Vagina (tissue), 2 donors: ENCODE results near the gene CAMKMT. TPM values are rescaled to one million over a fixed set of nuclear protein-coding genes. Genes with fewer than 3 reads are reported as not detected.

Experiments
- DNase-seq, 2 donors: peaks; one replicate each; pipeline ENCODE4 v3.0.0-alpha.2; 2017; ENCODE audit errors: extremely low spot score in 2 of 2
- H3K27ac ChIP-seq: fragments of 200-600 bp; sonication (generic); one replicate; pipeline ENCODE4 v1.5.1; 2019
- H3K27me3 ChIP-seq: fragments of 200-600 bp; sonication (generic); one replicate; pipeline ENCODE4 v1.5.1; 2019
- H3K36me3 ChIP-seq, 2 donors: fragments of 200-600 bp; sonication (generic); one replicate each; pipeline ENCODE4 v1.5.1; 2017 to 2019
- H3K4me1 ChIP-seq: fragments of 200-600 bp; sonication (generic); one replicate; pipeline ENCODE4 v1.5.1; 2019
- H3K4me3 ChIP-seq, 2 donors: fragments of 200-600 bp; sonication (generic); 1 replicate in 1 of 2; 2 replicates in 1 of 2; pipeline ENCODE4 v1.5.1; 2016 to 2019
- H3K9me3 ChIP-seq: fragments of 200-600 bp; sonication (generic); one replicate; pipeline ENCODE4 v1.5.1; 2019
- POLR2A ChIP-seq, 2 donors: fragments of 450-650 bp; IDR thresholded peaks; one replicate each; pipeline ENCODE4 v1.6.1; 2017; ENCODE audit warnings: antibody characterized with exemption in 2 of 2, mild to moderate bottlenecking in 2 of 2, moderate library complexity in 2 of 2
- POLR2AphosphoS5 ChIP-seq, 2 donors: sonication (generic); formaldehyde crosslinking; IDR thresholded peaks; one replicate each; pipeline ENCODE4 v1.9.0; 2017; ENCODE audit warnings: antibody characterized with exemption in 2 of 2, mild to moderate bottlenecking in 2 of 2, low read depth in 1 of 2; ENCODE audit not compliant: insufficient read depth in 1 of 2
- intact Hi-C: fragments of 100-400 bp; cut with DNase I; formaldehyde crosslinking; loops from one replicate; pipeline ENCODE4 v1.15.1; 2023
- total RNA-seq: library from RNA; depleted of rRNA; stranded (reverse); fragments of >200 nt; gene quantifications from one replicate; pipeline ENCODE4 v1.2.3, GENCODE V29; 2016
- TF ChIP-seq, protein P1 (sequence below), 3 experiments: fragments of 450-650 bp in 2 of 3; fragments of 200-600 bp in 1 of 3; sonication (generic) in 1 of 3; IDR thresholded peaks; one replicate each; pipeline ENCODE4 v1.5.1; 2017 to 2019; ENCODE audit warnings: antibody characterized with exemption in 3 of 3, mild to moderate bottlenecking in 2 of 3, moderate library complexity in 2 of 3

CAMKMT gene
- total RNA-seq, 1 donor from 2014 or later, result 21.1 TPM

GRCh38 chr2:44635725-44636124 is 274.0 kb downstream of the CAMKMT start:
- Histone ChIP-seq H3K27ac (no peak overlapping the region), H3K4me1 (no peaks in the 10 kb centered on the region), H3K36me3 (no peaks in the 10 kb centered on the region), H3K4me3 (no peak overlapping the region), H3K9me3 (no peaks in the 10 kb centered on the region), H3K27me3 (no peaks in the 10 kb centered on the region)
- TF ChIP-seq POLR2A (IDR thresholded peaks at IDR 0.05) (no peak), POLR2AphosphoS5 (IDR thresholded peaks at IDR 0.05; ENCODE audit: insufficient read depth in 1 of 2, low read depth in 1 of 2) (no peak)
- TF ChIP-seq, protein P1, sequence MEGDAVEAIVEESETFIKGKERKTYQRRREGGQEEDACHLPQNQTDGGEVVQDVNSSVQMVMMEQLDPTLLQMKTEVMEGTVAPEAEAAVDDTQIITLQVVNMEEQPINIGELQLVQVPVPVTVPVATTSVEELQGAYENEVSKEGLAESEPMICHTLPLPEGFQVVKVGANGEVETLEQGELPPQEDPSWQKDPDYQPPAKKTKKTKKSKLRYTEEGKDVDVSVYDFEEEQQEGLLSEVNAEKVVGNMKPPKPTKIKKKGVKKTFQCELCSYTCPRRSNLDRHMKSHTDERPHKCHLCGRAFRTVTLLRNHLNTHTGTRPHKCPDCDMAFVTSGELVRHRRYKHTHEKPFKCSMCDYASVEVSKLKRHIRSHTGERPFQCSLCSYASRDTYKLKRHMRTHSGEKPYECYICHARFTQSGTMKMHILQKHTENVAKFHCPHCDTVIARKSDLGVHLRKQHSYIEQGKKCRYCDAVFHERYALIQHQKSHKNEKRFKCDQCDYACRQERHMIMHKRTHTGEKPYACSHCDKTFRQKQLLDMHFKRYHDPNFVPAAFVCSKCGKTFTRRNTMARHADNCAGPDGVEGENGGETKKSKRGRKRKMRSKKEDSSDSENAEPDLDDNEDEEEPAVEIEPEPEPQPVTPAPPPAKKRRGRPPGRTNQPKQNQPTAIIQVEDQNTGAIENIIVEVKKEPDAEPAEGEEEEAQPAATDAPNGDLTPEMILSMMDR (IDR thresholded peaks at IDR 0.05), result no peak
- intact Hi-C loops, result no loop called here
- no peak for DNase-seq

DNA sequence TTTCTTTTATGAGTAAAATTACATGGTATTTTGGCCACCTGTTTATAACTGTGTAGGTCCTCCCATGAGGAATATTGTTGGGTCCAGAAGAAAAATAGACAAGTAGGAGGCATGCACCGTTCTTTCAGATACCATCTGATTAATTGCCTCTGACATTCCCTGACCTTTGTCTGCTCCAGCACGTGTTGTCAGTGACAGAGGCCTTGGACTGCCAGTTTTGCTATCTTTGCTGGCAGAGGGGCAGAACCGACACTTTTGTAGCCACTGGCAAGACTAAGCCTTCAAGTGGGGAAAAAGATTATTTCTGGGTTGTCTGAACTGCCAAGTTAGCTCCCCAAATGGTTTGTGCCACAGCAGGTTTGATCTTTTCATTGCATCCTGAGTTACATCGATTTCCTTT is 276.9 kb downstream of the CAMKMT start:
- H3K9me3 ChIP-seq, result no peaks in the 10 kb centered on the region
- no peaks in the 10 kb centered on the region for H3K36me3 ChIP-seq
- intact Hi-C loops, result no loop called here
- H3K4me3 ChIP-seq, result no peak overlapping the region
- H3K4me1 ChIP-seq, result no peaks in the 10 kb centered on the region
- TF ChIP-seq POLR2A (IDR thresholded peaks at IDR 0.05) (no peak), POLR2AphosphoS5 (IDR thresholded peaks at IDR 0.05; ENCODE audit: insufficient read depth in 1 of 2, low read depth in 1 of 2) (no peak)
- TF ChIP-seq, protein P1 (IDR thresholded peaks at IDR 0.05), result no peak
- no peak for DNase-seq
- no peak overlapping the region for H3K27ac ChIP-seq
- H3K27me3 ChIP-seq, result no peaks in the 10 kb centered on the region

DNA sequence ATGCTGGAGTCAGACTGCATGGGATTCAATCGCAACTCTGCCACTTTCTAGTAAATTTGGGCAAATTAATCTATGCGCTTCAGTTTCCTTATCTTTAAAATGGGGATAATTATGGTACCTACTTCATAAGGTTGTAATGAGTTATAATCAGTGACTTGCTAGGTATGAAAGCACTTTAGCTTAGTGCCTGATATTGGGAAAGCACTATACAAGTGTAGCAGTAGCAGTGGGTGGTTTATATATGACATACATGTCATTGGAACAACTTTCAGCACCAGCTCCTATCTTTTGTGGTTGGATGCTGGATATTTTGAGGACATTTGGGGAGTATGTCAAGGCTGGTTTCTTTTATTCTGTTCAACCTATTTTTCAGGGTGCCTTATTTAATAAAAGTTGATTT is 277.7 kb downstream of the CAMKMT start:
- TF ChIP-seq POLR2AphosphoS5 (IDR thresholded peaks at IDR 0.05; ENCODE audit: insufficient read depth in 1 of 2, low read depth in 1 of 2) (no peak), POLR2A (IDR thresholded peaks at IDR 0.05) (no peak)
- TF ChIP-seq, protein P1 (IDR thresholded peaks at IDR 0.05), result no peak
- H3K27me3 ChIP-seq, result no peaks in the 10 kb centered on the region
- H3K27ac ChIP-seq, result no peak overlapping the region
- no peaks in the 10 kb centered on the region for H3K4me1 ChIP-seq
- DNase-seq, result no peak
- intact Hi-C loops, result no loop called here
- H3K9me3 ChIP-seq, result no peaks in the 10 kb centered on the region
- H3K4me3 ChIP-seq, result no peak overlapping the region
- no peaks in the 10 kb centered on the region for H3K36me3 ChIP-seq

- DNase-seq, result no peak
- H3K27ac ChIP-seq, result no peak overlapping the region
- H3K36me3 ChIP-seq, result no peaks in the 10 kb centered on the region
- no peaks in the 10 kb centered on the region for H3K27me3 ChIP-seq
- TF ChIP-seq POLR2AphosphoS5 (IDR thresholded peaks at IDR 0.05; ENCODE audit: insufficient read depth in 1 of 2, low read depth in 1 of 2) (no peak), POLR2A (IDR thresholded peaks at IDR 0.05) (no peak)
- TF ChIP-seq, protein P1 (IDR thresholded peaks at IDR 0.05), result no peak
- intact Hi-C loops, result no loop called here
- no peaks in the 10 kb centered on the region for H3K9me3 ChIP-seq
- no peaks in the 10 kb centered on the region for H3K4me1 ChIP-seq
- H3K4me3 ChIP-seq, result no peak overlapping the region
These were observed 280.5 kb downstream of the CAMKMT start for GRCh38 chr2:44642123-44642857.

GRCh38 chr2:44645937-44646336 is 284.2 kb downstream of the CAMKMT start:
- no peak overlapping the region for H3K4me3 ChIP-seq
- no peaks in the 10 kb centered on the region for H3K4me1 ChIP-seq
- no peak for DNase-seq
- H3K27me3 ChIP-seq, result no peaks in the 10 kb centered on the region
- intact Hi-C loops, result no loop called here
- no peaks in the 10 kb centered on the region for H3K36me3 ChIP-seq
- H3K27ac ChIP-seq, result no peak overlapping the region
- TF ChIP-seq POLR2A (IDR thresholded peaks at IDR 0.05) (no peak), POLR2AphosphoS5 (IDR thresholded peaks at IDR 0.05; ENCODE audit: insufficient read depth in 1 of 2, low read depth in 1 of 2) (no peak)
- TF ChIP-seq, protein P1 (IDR thresholded peaks at IDR 0.05), result no peak
- H3K9me3 ChIP-seq, result no peaks in the 10 kb centered on the region
